Fibroblast of skin of right biceps (primary cell): ENCODE measurements around the gene CLEC2B.
"Not testable (repeated sequence)": the region's sequence is repeated elsewhere in the genome, so short reads cannot be mapped to it uniquely, and the experiment has no call there.

Source experiments
- DNase-seq: peaks from one replicate; pipeline ENCODE4 v3.0.0-alpha.2; 2013

The CLEC2B gene

GRCh38 chr12:9869307-9870161 is at the start of gene CLEC2B:
TSS of gene CLEC2B (minus strand) at chr12:9869354.
- DNase-seq = peak; percentile 80

GRCh38 chr12:9911708-9912107 is 42.6 kb upstream of the CLEC2B start:
- no peak for DNase-seq

- peak; percentile 2 for DNase-seq
Measured at GRCh38 chr12:9910716-9911421, 41.7 kb upstream of the CLEC2B start.

GRCh38 chr12:9909724-9910123 is 40.6 kb upstream of the CLEC2B start:
- DNase-seq = no peak

- DNase-seq = no peak
Measured at GRCh38 chr12:9908350-9908749, 39.2 kb upstream of the CLEC2B start.

GRCh38 chr12:9907769-9908168 is 38.6 kb upstream of the CLEC2B start:
- no peak for DNase-seq

GRCh38 chr12:9906873-9907272 is 37.7 kb upstream of the CLEC2B start:
- DNase-seq = no peak

GRCh38 chr12:9902539-9903228 is 33.5 kb upstream of the CLEC2B start:
- no peak for DNase-seq

- no peak for DNase-seq
Measured at GRCh38 chr12:9900930-9901329, 31.8 kb upstream of the CLEC2B start.

- DNase-seq = no peak
Measured at GRCh38 chr12:9899209-9899608, 30.1 kb upstream of the CLEC2B start.

GRCh38 chr12:9897535-9897934 is 28.4 kb upstream of the CLEC2B start:
- DNase-seq = no peak

- no peak for DNase-seq
Measured at GRCh38 chr12:9895215-9895971, 26.2 kb upstream of the CLEC2B start.

- no peak for DNase-seq
Measured at GRCh38 chr12:9888665-9889273, 19.6 kb upstream of the CLEC2B start.

GRCh38 chr12:9883175-9883574 is 14.0 kb upstream of the CLEC2B start:
- DNase-seq = no peak

- no peak for DNase-seq
Measured at GRCh38 chr12:9881988-9882387, 12.8 kb upstream of the CLEC2B start.

- no peak for DNase-seq
Measured at GRCh38 chr12:9881246-9881645, 12.1 kb upstream of the CLEC2B start, which contains the start of gene KLRF2. TSS of gene KLRF2 (plus strand) at chr12:9881489. CDS start at chr12:9881596, 107 bp downstream.

GRCh38 chr12:9880532-9881078 is 11.5 kb upstream of the CLEC2B start:
- DNase-seq = no peak

GRCh38 chr12:9876120-9876519 is 7.0 kb upstream of the CLEC2B start:
- not testable (repeated sequence) for DNase-seq

GRCh38 chr12:9872742-9873141 is 3.6 kb upstream of the CLEC2B start:
- DNase-seq = no peak

- no peak for DNase-seq
Measured at GRCh38 chr12:9872162-9872561, 3.0 kb upstream of the CLEC2B start.

GRCh38 chr12:9870286-9870866 is 1.2 kb upstream of the CLEC2B start:
- peak; percentile 1 for DNase-seq

GRCh38 chr12:9868951-9869306 is 225 bp downstream of the CLEC2B start:
- no peak for DNase-seq
